IPS-20b (cell line): ENCODE results near the gene PTPN11.

Experiments used
- H3K27ac ChIP-seq: one replicate; pipeline ENCODE4 v1.5.1; 2013; ENCODE audit warnings: low read length
- H3K27me3 ChIP-seq: 2 replicates; pipeline ENCODE4 v1.6.1; 2013; ENCODE audit warnings: mild to moderate bottlenecking, low read length, inconsistent platforms; ENCODE audit not compliant: insufficient read depth
- H3K36me3 ChIP-seq: 2 replicates; pipeline ENCODE4 v1.6.1; 2013; ENCODE audit warnings: low read depth, mild to moderate bottlenecking, inconsistent platforms, low read length, moderate library complexity; ENCODE audit not compliant: insufficient read depth
- H3K4me1 ChIP-seq: 2 replicates; pipeline ENCODE4 v1.6.1; 2013; ENCODE audit warnings: mild to moderate bottlenecking, control low read depth, inconsistent platforms, low read length, moderate library complexity; ENCODE audit not compliant: insufficient read depth
- H3K4me3 ChIP-seq: 2 replicates; pipeline ENCODE4 v1.5.1; 2013; ENCODE audit warnings: mild to moderate bottlenecking, low read length, inconsistent platforms
- H3K9ac ChIP-seq: 2 replicates; pipeline ENCODE4 v1.6.1; 2013; ENCODE audit warnings: low read depth, mild to moderate bottlenecking, inconsistent platforms, low read length, moderate library complexity
- H3K9me3 ChIP-seq: 2 replicates; pipeline ENCODE4 v1.6.1; 2013; ENCODE audit warnings: mild to moderate bottlenecking, low read depth, low read length, inconsistent platforms; ENCODE audit not compliant: insufficient read depth

PTPN11 gene

GRCh38 chr12:112458330-112458729 lies 39.6 kb downstream of the PTPN11 start:
- H3K4me3 ChIP-seq: no peak overlapping the region
- H3K27me3 ChIP-seq: no peaks in the 10 kb centered on the region
- H3K27ac ChIP-seq: no peak overlapping the region
- no peaks in the 10 kb centered on the region for H3K9me3 ChIP-seq
- H3K4me1 ChIP-seq: no peaks in the 10 kb centered on the region
- peaks cover 63% of the 10 kb centered on the region for H3K36me3 ChIP-seq
- H3K9ac ChIP-seq: no peak overlapping the region

DNA sequence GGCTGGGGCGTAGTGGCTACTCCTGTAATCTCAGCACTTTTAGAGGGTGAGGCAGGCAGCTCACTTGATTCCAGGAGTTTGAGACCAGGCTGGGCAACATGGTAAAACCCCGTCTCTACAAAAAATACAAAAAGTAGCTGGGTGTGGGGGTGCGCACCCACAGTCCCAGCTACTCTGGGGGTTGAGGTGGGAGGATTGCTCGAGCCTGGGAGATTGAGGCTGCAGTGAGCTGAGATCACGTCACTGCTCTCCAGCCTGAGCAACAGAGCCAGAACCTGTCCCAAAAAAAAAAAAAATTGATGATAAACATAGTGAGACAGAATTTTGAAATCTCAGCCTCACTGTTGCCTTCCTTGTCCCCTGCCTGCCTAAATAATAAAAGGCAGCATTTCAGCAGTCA lies 40.0 kb downstream of the PTPN11 start:
- no peaks in the 10 kb centered on the region for H3K27me3 ChIP-seq
- no peak overlapping the region for H3K27ac ChIP-seq
- H3K9ac ChIP-seq: no peak overlapping the region
- no peak overlapping the region for H3K4me3 ChIP-seq
- peaks cover 59% of the 10 kb centered on the region for H3K36me3 ChIP-seq
- no peaks in the 10 kb centered on the region for H3K9me3 ChIP-seq
- no peaks in the 10 kb centered on the region for H3K4me1 ChIP-seq

DNA sequence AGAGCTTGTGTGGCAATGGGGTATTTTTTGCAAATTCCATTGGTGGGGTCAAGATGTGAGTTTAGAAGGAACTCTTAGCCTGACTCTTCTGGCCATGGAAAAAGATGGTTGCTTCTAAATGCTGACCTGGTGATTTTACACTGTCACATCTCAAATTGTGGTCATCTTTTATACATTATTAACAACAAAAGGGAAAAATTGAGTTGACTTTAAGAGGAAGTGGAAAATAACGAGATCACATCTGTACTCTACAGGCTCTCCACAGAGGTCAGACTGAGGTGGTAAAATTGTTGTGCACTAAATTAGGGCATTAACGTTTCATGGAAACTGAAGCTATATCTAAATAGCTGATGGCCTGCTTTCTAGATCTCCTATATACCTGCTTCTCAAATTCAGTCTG lies 44.7 kb downstream of the PTPN11 start:
- Histone ChIP-seq H3K4me3 (no peak overlapping the region), H3K27ac (no peak overlapping the region), H3K27me3 (no peaks in the 10 kb centered on the region), H3K9ac (no peak overlapping the region), H3K36me3 (peaks cover 21% of the 10 kb centered on the region), H3K4me1 (no peaks in the 10 kb centered on the region), H3K9me3 (no peaks in the 10 kb centered on the region)

- H3K9ac ChIP-seq: no peak overlapping the region
- peaks cover 18% of the 10 kb centered on the region for H3K36me3 ChIP-seq
- no peaks in the 10 kb centered on the region for H3K9me3 ChIP-seq
- H3K27ac ChIP-seq: no peak overlapping the region
- no peak overlapping the region for H3K4me3 ChIP-seq
- H3K4me1 ChIP-seq: no peaks in the 10 kb centered on the region
- H3K27me3 ChIP-seq: no peaks in the 10 kb centered on the region
Measured at GRCh38 chr12:112464605-112465004, 45.9 kb downstream of the PTPN11 start.

GRCh38 chr12:112466011-112466422 lies 47.3 kb downstream of the PTPN11 start:
- Histone ChIP-seq H3K27ac (no peak overlapping the region), H3K36me3 (peaks cover 15% of the 10 kb centered on the region), H3K9me3 (no peaks in the 10 kb centered on the region), H3K27me3 (no peaks in the 10 kb centered on the region), H3K9ac (no peak overlapping the region), H3K4me1 (no peaks in the 10 kb centered on the region), H3K4me3 (no peak overlapping the region)

GRCh38 chr12:112466835-112467234 lies 48.1 kb downstream of the PTPN11 start:
- H3K9ac ChIP-seq: no peak overlapping the region
- H3K4me1 ChIP-seq: no peaks in the 10 kb centered on the region
- H3K9me3 ChIP-seq: no peaks in the 10 kb centered on the region
- H3K4me3 ChIP-seq: no peak overlapping the region
- peaks cover 13% of the 10 kb centered on the region; the same call in 1 of the 2 replicates for H3K36me3 ChIP-seq
- H3K27me3 ChIP-seq: no peaks in the 10 kb centered on the region
- H3K27ac ChIP-seq: no peak overlapping the region

DNA sequence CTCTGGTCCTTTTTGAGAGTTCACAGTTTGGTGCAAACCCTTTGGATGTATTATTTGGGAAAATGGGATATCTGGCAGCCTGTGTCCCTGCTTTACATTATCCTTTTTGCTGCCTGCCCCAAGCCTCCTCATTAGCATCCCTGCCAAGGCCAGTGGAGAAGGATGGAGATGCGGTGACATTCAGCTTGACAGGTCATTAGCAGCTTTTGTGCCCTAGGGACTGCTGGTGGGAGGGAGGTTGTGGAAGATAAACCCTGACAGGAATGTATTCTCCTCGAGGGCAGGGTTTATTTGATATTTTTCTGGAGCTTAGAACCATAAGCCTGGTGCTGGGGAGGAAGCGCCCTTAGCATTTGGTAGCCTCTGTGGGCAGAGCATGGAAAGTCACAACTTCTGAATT lies 49.3 kb downstream of the PTPN11 start:
- no peaks in the 10 kb centered on the region for H3K4me1 ChIP-seq
- peaks cover 20% of the 10 kb centered on the region for H3K36me3 ChIP-seq
- no peak overlapping the region for H3K4me3 ChIP-seq
- H3K9ac ChIP-seq: no peak overlapping the region
- no peaks in the 10 kb centered on the region for H3K27me3 ChIP-seq
- H3K27ac ChIP-seq: no peak overlapping the region
- no peaks in the 10 kb centered on the region for H3K9me3 ChIP-seq

- H3K9me3 ChIP-seq: no peaks in the 10 kb centered on the region
- H3K27ac ChIP-seq: no peak overlapping the region
- H3K36me3 ChIP-seq: peaks cover 58% of the 10 kb centered on the region
- no peak overlapping the region for H3K9ac ChIP-seq
- no peaks in the 10 kb centered on the region for H3K4me1 ChIP-seq
- H3K4me3 ChIP-seq: no peak overlapping the region
- no peaks in the 10 kb centered on the region for H3K27me3 ChIP-seq
Measured at GRCh38 chr12:112473056-112473455, 54.3 kb downstream of the PTPN11 start.

DNA sequence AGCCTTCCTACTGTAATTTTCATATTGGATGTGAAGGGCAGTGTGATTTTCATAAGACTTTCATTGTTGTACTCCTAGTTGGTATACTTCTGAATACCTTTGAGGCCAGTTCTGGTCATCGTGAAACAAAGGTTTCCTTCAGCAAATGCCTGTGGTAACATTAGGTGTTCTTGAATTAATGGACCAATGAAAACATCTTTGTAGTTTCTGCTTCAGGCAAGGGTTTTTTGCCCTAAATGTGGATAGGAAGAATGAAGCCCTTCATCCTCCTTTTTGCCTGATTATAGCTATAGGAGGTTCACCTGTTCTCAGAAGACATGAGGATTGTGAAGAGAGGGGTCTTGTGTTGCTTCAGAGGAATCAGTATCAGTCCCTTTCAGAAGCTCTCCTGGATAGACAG lies 60.7 kb downstream of the PTPN11 start:
- Histone ChIP-seq H3K27me3 (no peaks in the 10 kb centered on the region), H3K9ac (no peak overlapping the region), H3K4me1 (no peaks in the 10 kb centered on the region), H3K4me3 (no peak overlapping the region), H3K36me3 (peaks cover 92% of the 10 kb centered on the region), H3K9me3 (no peaks in the 10 kb centered on the region), H3K27ac (no peak overlapping the region)

DNA sequence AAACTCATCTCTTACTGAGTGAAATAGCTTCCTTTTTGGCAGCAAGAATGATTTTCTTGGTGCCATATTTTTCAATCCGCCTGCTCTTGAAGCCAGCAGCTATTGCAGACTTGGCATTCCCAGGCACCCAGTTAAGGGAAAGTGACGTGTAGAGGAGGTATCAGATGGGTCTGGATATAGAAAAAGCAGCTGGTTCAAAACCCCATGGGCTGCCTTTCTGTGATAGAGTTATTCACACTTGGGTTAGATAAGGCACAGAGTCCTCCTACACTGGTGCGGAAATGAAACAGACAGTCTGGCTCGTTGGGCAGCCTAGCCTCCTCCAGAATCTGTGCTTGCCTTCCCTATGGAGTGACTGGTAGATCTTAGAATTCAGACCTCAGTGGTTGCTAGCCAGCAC lies 62.2 kb downstream of the PTPN11 start:
- Histone ChIP-seq H3K4me1 (no peaks in the 10 kb centered on the region), H3K27me3 (no peaks in the 10 kb centered on the region), H3K27ac (no peak overlapping the region), H3K9me3 (no peaks in the 10 kb centered on the region), H3K9ac (no peak overlapping the region), H3K4me3 (no peak overlapping the region), H3K36me3 (peaks cover 86% of the 10 kb centered on the region)

DNA sequence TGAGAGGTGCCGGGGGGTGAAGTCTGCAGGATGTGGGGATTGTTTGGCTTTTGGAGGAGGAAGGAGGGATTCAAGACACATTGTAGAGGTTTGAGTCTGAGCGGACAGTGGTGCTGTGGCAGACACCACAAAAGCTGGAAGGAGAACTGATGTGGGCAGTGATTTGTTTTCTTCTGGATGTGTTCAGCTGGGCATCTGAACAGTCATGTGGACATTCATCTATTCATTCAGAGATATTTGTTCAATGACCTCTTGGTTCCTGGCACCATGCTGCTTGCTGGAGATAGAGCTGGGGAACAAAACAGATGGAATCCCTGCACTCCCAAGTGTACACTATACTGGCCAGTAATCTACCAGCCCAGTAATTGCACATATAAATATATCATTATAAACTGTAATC lies 64.0 kb downstream of the PTPN11 start:
- no peaks in the 10 kb centered on the region for H3K27me3 ChIP-seq
- H3K4me1 ChIP-seq: no peaks in the 10 kb centered on the region
- H3K4me3 ChIP-seq: no peak overlapping the region
- peaks cover 86% of the 10 kb centered on the region for H3K36me3 ChIP-seq
- no peak overlapping the region for H3K27ac ChIP-seq
- H3K9ac ChIP-seq: no peak overlapping the region
- H3K9me3 ChIP-seq: no peaks in the 10 kb centered on the region

GRCh38 chr12:112486361-112486760 lies 67.6 kb downstream of the PTPN11 start:
- H3K27ac ChIP-seq: no peak overlapping the region
- H3K4me3 ChIP-seq: no peak overlapping the region
- H3K27me3 ChIP-seq: no peaks in the 10 kb centered on the region
- H3K4me1 ChIP-seq: no peaks in the 10 kb centered on the region
- H3K9ac ChIP-seq: no peak overlapping the region
- no peaks in the 10 kb centered on the region for H3K9me3 ChIP-seq
- peaks cover 87% of the 10 kb centered on the region for H3K36me3 ChIP-seq
